Prostate gland (tissue), 2 donors: ENCODE measurements around the gene STAT4. TPM values are rescaled to one million over a fixed set of nuclear protein-coding genes. Genes with fewer than 3 reads are reported as not detected.
"Not testable (repeated sequence)": the region's sequence is repeated elsewhere in the genome, so short reads cannot be mapped to it uniquely, and the experiment has no call there.

Experiments
- DNase-seq: peaks from one replicate; pipeline ENCODE4 v3.0.0-alpha.2; 2019; ENCODE audit warnings: low spot score
- H3K27ac ChIP-seq, 2 donors: fragments of 200-600 bp; sonication (generic); 2 replicates each; pipeline ENCODE4 v1.5.1; 2017 to 2019
- H3K27me3 ChIP-seq: fragments of 200-600 bp; sonication (generic); replicated peaks from 2 replicates; pipeline ENCODE4 v1.5.1; 2019; ENCODE audit not compliant: insufficient read depth
- H3K36me3 ChIP-seq, 2 donors: fragments of 200-600 bp; sonication (generic); 1 replicate in 1 of 2; 2 replicates in 1 of 2; pipeline versions ENCODE4 v1.5.1 to v1.8.1; 2017 to 2019
- H3K4me1 ChIP-seq: fragments of 200-600 bp; sonication (generic); replicated peaks from 2 replicates; pipeline ENCODE4 v1.5.1; 2019
- H3K4me3 ChIP-seq, 2 donors: fragments of 200-600 bp; sonication (generic); 2 replicates each; pipeline ENCODE4 v1.5.1; 2017 to 2019
- H3K9me3 ChIP-seq: fragments of 200-600 bp; sonication (generic); 2 replicates; pipeline ENCODE4 v1.5.1; 2017
- CTCF ChIP-seq, 4 experiments: fragments of 200-600 bp in 2 of 4; fragments of 450-650 bp in 2 of 4; sonication (generic) in 2 of 4; IDR thresholded peaks; 1 replicate in 3 of 4; 2 replicates in 1 of 4; pipeline ENCODE4 v1.5.1; 2016 to 2019; ENCODE audit warnings: antibody characterized with exemption in 4 of 4, mild to moderate bottlenecking in 2 of 4, moderate library complexity in 2 of 4
- POLR2A ChIP-seq: fragments of 450-650 bp; IDR thresholded peaks from one replicate; pipeline ENCODE4 v1.6.1; 2016; ENCODE audit warnings: antibody characterized with exemption, mild to moderate bottlenecking
- POLR2AphosphoS5 ChIP-seq: sonication (generic); formaldehyde crosslinking; IDR thresholded peaks from one replicate; pipeline ENCODE4 v1.6.1; 2017; ENCODE audit warnings: antibody characterized with exemption
- WGBS: methylation state at CpG from one replicate; pipeline ENCODE4 v1.1.5; 2018; 5-methylcytosine and 5-hydroxymethylcytosine counted together
- intact Hi-C: fragments of 100-400 bp; cut with DNase I; formaldehyde crosslinking; loops from one replicate; pipeline ENCODE4 v1.14.2; 2022
- total RNA-seq, 2 donors: library from RNA; depleted of rRNA; stranded (reverse); fragments of >200 nt; gene quantifications; one replicate each; pipeline ENCODE4 v1.1.0, GENCODE V29; 2016

STAT4 gene
- total RNA-seq, 2 donors from 2014 or later, result 0.41 to 8.8 TPM

- TF ChIP-seq POLR2A, result no peak
- no peak for TF ChIP-seq CTCF (IDR thresholded peaks at IDR 0.05)
- no peak for TF ChIP-seq POLR2AphosphoS5
- Histone ChIP-seq H3K27ac (no peak overlapping the region), H3K4me3 (no peak overlapping the region), H3K27me3 (no peaks in the 10 kb centered on the region), H3K36me3 (peaks cover 0 to 7% of the 10 kb centered on the region in 2 donors), H3K4me1 (no peaks in the 10 kb centered on the region), H3K9me3 (no peaks in the 10 kb centered on the region)
- no peak for DNase-seq
- 90% methylated on average over 5 of the region's 5 CpGs for WGBS
- intact Hi-C loops, result no loop called here
Measured at GRCh38 chr2:190996947-190997346, 153.8 kb downstream of the STAT4 start.

GRCh38 chr2:190996338-190996946 is 154.4 kb downstream of the STAT4 start:
- no peak overlapping the region for H3K4me3 ChIP-seq
- H3K27me3 ChIP-seq, result no peaks in the 10 kb centered on the region
- H3K9me3 ChIP-seq, result no peaks in the 10 kb centered on the region
- TF ChIP-seq POLR2A (no peak), CTCF (IDR thresholded peaks at IDR 0.05) (peak in 2 of 4 experiments; percentile 12 to 19)
- no peak overlapping the region for H3K27ac ChIP-seq
- H3K36me3 ChIP-seq, result peaks cover 0 to 7% of the 10 kb centered on the region in 2 donors
- WGBS, result 78% methylated on average over 5 of the region's 5 CpGs
- intact Hi-C loops, result no loop called here
- H3K4me1 ChIP-seq, result no peaks in the 10 kb centered on the region
- no peak for DNase-seq

GRCh38 chr2:190995315-190995714 is 155.5 kb downstream of the STAT4 start:
- H3K4me3 ChIP-seq, H3K36me3 ChIP-seq, intact Hi-C loops, DNase-seq, H3K4me1 ChIP-seq, H3K9me3 ChIP-seq, H3K27me3 ChIP-seq, H3K27ac ChIP-seq: not testable (repeated sequence)
- WGBS, result 93% methylated on average over 3 of the region's 3 CpGs

- Histone ChIP-seq H3K27me3 (no peaks in the 10 kb centered on the region), H3K4me3 (no peak overlapping the region), H3K36me3 (peaks cover 0 to 7% of the 10 kb centered on the region in 2 donors), H3K4me1 (no peaks in the 10 kb centered on the region), H3K9me3 (no peaks in the 10 kb centered on the region), H3K27ac (no peak overlapping the region)
- WGBS, result 96% methylated on average over 7 of the region's 7 CpGs
- DNase-seq, result no peak
- TF ChIP-seq POLR2AphosphoS5, result no peak
- TF ChIP-seq POLR2A, result no peak
- TF ChIP-seq CTCF (IDR thresholded peaks at IDR 0.05), result no peak
- intact Hi-C loops, result no loop called here
Measured at GRCh38 chr2:190994148-190994547, 156.6 kb downstream of the STAT4 start.

- no peak for DNase-seq
Measured at GRCh38 chr2:190993292-190993643, 157.5 kb downstream of the STAT4 start.

More at GRCh38 chr2:190993292-190993643, 157.5 kb downstream of the STAT4 start:
- no peak for TF ChIP-seq POLR2A
- TF ChIP-seq CTCF (IDR thresholded peaks at IDR 0.05), result no peak
- no peak for TF ChIP-seq POLR2AphosphoS5
- Histone ChIP-seq H3K4me1 (no peaks in the 10 kb centered on the region), H3K4me3 (no peak overlapping the region), H3K27me3 (no peaks in the 10 kb centered on the region), H3K27ac (no peak overlapping the region), H3K36me3 (peaks cover 2 to 7% of the 10 kb centered on the region in 2 donors), H3K9me3 (no peaks in the 10 kb centered on the region)
- intact Hi-C loops, result no loop called here
- WGBS, result 97% methylated on average over 6 of the region's 6 CpGs
